GM21723 (cell line): ENCODE results near the gene CABLES1.
"Not testable (repeated sequence)": the region's sequence is repeated elsewhere in the genome, so short reads cannot be mapped to it uniquely, and the experiment has no call there.

Experiments
- ATAC-seq: cut with Tn5 transposase; IDR thresholded peaks from one replicate; pipeline ENCODE4 v1.9.1; 2021; ENCODE audit warnings: mild to moderate bottlenecking, moderate library complexity; ENCODE audit not compliant: unreplicated experiment

CABLES1 gene

DNA sequence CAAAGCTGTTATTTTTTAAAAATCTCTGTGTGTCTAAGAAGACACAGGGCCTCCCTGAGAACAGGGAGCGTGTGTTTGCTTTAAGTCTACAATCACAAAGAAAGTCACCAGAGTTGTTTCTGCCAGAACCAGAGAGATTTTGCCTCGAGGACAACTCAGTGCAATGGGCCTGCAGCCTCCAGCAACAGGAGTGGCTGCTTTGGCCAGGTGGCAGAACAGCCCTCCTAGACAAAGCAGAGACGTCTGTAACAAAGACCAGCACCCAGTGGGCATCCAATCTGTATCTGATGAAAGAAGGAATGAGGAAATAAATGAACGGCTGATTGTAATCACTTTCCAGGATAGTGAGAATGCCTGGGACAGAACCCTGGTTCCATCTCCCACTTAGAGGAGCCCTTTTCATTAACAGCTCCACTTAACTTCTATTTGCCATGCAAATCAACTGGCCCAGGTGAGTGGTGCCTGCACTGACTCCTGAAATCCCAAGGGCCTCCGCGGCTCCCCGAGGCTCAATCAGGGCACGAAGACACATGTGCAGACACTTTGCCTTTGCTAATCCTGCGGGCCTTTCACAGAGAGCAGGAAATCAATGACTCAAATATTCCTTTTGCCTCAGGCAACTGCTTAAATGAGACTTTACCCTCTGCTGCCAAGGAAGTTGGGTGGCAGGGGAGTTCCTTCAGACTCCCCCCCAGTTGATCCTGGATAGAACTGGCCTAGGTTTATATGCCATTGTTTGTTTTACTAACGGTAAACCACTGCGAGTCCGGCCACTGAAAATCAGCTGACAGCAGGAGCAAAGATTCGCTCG, 146.5 kb downstream of the CABLES1 start:
- ATAC-seq, result no peak

DNA sequence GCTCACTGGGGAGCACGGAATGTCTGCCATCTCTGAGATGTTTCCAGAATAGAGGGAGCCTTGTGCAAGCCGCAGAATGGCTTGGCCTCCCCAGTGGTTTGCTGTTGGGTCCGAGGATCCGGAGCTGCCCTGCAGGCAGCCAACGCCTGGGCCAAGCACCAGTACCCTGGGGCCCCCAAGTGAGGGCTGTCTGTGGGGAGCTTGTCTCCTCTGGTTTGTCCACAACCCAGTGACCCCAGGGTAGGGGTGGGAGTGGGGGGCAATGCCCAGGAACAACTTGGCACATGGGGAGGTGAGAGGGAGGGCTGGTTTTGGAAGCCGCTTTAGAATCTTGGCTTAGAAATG, 147.1 kb downstream of the CABLES1 start:
- ATAC-seq, result no peak

DNA sequence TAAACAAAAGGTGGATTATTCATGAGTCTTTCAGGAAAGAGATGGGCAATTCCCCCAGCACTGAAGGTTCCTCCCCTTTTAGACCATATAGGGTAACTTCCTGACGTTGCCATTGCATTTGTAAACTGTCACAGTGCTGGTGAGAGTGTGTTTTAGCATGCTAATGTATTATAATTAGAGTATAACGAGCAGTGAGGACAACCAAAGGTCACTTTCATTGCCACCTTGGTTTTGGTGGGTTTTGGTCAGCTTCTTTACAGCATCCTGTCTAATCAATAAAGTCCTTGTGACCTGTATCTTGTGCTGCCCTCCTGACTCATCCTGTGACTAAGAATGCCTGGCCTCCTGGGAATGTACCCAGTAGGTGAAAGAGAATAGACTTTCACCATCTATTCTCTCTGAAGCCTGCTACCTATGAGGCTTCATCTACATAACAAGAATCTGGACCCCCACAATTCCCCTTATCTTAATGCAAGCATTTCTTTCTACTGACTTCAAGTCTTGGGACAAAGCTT, 148.7 kb downstream of the CABLES1 start:
- ATAC-seq, result peak; percentile 89

DNA sequence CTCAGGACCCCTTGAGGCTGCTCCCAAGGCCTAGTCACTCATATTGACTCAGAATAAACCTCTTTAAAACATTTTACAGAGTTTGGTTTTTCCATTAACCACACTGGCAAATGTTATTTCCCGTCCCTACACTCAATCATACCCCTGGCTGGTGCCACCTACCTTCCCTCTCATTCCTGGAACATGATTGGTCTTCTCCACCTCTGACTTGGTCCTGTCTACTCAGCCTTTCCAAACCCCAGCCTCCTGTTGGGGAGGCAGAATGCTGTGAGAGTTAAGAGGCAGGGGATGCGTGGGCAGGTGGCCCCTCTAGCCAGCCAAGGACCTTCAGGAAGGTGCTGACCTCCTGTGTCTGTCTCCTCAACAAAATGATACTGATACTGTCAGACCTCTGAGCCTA, 149.3 kb downstream of the CABLES1 start:
- no peak for ATAC-seq

DNA sequence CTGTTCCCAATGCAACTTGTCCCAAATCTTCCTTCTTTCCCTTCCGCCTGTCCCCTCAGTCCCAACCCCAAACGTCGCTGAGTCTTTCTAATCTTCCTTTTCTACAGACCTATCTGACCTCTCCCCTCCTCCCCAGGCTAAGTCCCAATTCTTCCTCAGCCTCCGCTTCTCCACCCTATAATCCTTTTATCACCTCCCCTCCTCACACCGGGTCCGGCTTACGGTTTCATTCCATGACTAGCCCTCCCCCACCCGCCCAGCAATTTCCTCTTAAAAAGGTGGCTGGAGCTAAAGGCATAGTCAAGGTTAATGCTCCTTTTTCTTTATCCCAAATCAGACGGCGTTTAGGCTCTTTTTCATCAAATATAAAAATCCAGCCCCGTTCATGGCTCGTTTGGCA, 150.3 kb downstream of the CABLES1 start:
- not testable (repeated sequence) for ATAC-seq

DNA sequence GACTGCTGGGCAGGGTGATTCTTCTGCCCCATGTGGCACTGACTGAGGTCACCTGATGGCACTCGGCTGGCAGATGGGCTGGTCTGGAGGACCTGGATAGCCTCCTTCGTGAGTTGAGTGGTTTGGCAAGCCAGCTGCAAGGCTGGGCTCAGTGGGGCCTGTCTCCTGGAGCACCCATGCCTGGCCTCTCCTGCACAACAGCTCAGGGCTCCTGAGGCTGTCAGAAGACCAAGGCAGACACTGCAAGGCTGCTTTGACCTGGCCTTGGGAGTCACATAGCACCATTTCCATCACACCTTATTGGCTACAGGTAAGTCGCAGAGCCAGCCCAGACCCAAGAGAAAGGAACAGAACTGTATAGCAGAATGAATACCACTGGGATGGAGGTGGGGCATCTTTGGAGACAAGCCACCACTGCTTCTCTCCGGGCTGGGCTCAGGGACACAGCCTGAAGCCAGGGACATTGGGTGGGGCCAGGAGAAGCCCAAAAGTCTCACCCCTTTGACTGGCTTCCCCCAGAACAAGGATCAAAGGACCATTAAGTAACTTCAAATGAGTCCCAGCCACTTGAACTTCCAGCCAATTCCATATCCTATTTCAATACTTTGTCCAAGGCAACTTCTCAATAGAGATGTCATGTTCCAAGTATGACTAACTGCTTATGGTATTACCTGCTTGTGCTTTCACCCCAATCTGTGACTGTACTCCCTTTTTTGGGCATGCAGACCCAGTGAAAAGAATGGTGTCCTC, 156.3 kb downstream of the CABLES1 start:
- no peak for ATAC-seq

DNA sequence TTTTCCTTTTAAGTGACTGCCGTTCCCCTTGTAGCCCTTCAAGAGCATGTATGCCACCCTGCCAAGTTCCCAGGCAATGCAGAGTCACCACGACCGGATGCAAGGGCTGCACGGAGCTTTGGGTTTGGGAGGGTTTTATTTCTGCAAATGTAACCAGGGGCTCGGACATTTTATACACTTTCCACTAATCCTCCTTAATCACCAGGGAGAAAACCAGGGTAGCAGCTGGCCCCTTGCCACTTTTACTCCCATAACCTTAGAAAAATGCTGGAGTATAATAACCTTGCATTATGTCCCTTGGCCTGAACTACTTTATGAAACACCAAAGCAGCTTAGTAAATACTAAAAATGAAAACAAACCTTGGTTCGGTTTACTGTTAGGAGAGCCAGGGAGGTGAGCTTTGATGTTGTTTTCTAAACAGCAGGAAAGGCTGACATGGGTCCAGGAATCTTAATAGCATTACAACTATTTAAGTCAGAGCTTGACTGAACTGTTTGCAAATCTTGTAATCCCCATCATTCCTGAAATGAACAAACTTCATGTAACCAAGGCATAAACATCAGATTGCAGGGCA, 165.0 kb downstream of the CABLES1 start:
- no peak for ATAC-seq

DNA sequence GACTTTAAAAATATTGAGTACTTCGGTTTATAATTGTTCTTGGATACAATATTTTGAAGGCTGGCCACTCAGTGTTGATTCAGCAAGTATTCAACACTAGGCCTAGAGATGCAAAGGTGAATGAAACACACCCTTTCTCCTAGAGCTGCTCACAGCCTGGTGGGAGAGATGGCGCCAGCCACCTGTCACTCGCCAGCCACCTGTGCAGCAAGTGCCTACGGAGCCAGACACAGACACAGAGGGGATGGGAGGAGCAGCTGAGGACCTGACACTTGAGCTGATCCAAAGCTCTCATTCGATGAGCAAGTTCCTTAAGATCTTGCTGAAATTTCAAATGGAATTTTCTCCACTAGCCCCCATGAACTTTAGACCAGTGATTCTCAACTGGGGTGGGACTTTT, 166.7 kb downstream of the CABLES1 start:
- ATAC-seq, result no peak

DNA sequence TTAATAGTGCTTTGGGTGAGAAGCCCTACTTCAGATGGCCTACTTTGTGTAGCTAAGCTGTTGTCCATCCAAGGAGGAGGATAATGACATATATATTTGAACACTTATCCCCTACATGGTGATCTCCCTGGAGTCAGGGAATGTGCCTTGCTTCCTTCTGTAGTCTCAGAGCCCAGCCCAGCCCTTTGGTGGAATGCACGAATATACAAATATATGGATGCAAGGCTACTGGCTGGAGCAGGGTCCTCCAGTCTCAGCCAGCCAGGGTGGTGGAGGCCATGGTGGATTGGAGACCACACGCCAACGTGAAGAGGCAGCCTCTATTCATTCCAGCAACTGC, 167.2 kb downstream of the CABLES1 start:
- ATAC-seq, result no peak

DNA sequence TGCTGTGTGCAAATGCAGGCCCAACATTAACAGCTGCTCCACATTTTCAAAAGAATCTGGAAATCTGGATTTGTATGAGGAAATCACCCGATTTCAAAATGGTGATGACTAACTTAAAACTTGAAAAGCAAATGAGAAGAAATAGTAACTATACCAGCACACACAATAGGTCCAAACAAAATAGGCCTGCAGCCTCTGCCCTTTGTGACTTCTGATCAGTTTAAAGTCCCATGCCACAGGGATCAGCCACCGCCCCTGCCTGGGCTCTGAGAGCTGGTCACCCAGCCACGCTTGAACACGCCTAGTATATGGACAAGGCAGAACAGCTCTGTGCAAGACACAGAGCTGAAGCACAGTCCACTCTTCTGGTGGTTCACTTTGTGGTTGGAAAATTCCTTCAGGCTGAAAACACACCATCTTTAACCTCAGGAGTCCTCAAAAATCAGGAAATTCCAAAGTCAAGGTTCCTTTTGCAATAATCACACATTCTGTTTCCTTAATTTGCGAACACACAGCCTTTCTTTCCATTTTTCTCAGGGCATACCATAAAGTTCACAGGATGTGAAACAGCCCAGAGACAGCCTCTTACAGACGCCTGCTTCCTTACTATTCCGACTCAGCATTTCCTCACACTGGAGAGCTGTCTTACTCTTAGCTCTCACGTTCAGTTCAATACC, 167.7 kb downstream of the CABLES1 start:
- ATAC-seq, result no peak

DNA sequence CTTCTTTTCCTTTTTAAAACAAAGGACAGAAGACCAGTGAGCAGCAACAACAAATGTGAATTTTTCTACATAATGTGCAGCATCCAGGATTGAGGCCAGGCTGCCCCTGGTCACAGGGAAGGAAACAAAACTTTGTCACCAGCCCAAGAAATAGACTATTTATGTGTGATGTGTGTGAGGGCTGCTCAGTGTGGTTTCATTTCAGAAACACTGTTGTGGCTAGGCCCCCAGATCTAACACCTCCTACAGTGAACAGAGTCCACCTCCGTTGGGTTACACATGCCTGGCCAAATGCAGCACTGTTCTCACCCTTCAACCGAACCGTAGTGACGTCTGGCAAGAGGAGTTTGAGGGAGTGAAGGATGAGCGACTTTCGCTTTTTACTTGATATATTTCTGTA, 171.5 kb downstream of the CABLES1 start:
- peak; percentile 70 for ATAC-seq

DNA sequence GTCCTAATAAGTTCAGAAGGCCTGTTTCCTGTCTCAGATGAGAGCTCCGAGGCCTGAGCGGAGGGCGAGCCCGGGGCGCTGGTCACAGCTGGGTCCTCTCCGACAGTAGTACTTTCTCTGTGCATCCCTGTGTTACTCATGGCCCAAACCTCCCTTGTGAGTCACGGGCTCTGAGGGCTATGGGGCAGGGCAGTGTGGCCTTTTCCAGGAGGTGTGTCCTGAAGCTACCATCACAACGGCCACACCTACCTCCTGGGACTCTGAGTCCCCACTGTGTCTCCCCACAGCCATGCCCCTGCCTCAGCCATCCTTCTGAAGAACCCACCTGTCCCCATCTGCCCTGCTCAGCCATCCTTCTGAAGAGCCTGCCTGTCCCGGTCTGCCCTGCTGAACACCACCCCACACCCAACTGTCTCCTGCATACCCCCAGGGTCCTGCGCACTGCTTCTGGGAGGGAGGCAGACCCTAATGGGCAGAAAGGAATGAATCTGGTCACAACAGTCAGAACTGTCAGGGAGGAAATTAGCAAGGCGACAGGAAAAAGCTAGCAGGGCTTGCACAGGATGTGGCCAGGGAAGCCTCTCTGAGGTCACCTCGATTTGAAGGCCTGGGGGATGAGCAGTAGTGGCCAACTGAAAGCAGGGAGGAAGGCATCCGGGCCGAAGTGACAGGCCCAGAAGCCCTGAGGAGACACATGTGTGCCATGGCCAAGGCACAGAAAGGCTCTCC, 172.4 kb downstream of the CABLES1 start:
- no peak for ATAC-seq
